Immature natural killer cell (primary cell): ENCODE results near the gene BSN. TPM values are rescaled to one million over a fixed set of nuclear protein-coding genes. Genes with fewer than 3 reads are reported as not detected.

Experiments used
- DNase-seq, 3 donors: peaks; one replicate each; pipeline ENCODE4 v3.0.0; 2022; ENCODE audit warnings: mixed read lengths in 1 of 3
- H3K27ac Mint-ChIP-seq, 6 donors: one replicate each; pipeline ENCODE4 v1.8.0; 2020; ENCODE audit warnings: mixed read lengths in 6 of 6, mild to moderate bottlenecking in 5 of 6, inconsistent platforms in 4 of 6, moderate library complexity in 3 of 6
- H3K27me3 Mint-ChIP-seq, 3 donors: one replicate each; pipeline ENCODE4 v1.8.0; 2020 to 2021; ENCODE audit warnings: low read depth in 3 of 3, mild to moderate bottlenecking in 3 of 3, mixed read lengths in 3 of 3, moderate library complexity in 3 of 3, inconsistent platforms in 1 of 3
- H3K36me3 Mint-ChIP-seq, 3 donors: one replicate each; pipeline ENCODE4 v1.8.0; 2020; ENCODE audit warnings: mixed read lengths in 3 of 3, inconsistent platforms in 2 of 3, mild to moderate bottlenecking in 2 of 3
- H3K4me1 Mint-ChIP-seq, 2 donors: one replicate each; pipeline ENCODE4 v1.8.0; 2020; ENCODE audit warnings: inconsistent platforms in 2 of 2, mild to moderate bottlenecking in 2 of 2, mixed read lengths in 2 of 2, moderate library complexity in 1 of 2
- H3K4me3 Mint-ChIP-seq, 5 donors: one replicate each; pipeline ENCODE4 v1.8.0; 2020; ENCODE audit warnings: mild to moderate bottlenecking in 5 of 5, mixed read lengths in 5 of 5, inconsistent platforms in 3 of 5, moderate library complexity in 3 of 5
- H3K9me3 Mint-ChIP-seq, 6 donors: one replicate each; pipeline ENCODE4 v1.8.0; 2020; ENCODE audit warnings: mild to moderate bottlenecking in 6 of 6, mixed read lengths in 6 of 6, inconsistent platforms in 4 of 6, moderate library complexity in 3 of 6
- polyA plus RNA-seq, 3 donors: library from polyadenylated mRNA; unstranded; fragments of 300-500 nt; fragmentation: Illumina TruSeq; gene quantifications; one replicate each; pipeline ENCODE4 v1.2.3, GENCODE V29; 2021

Gene BSN
- polyA plus RNA-seq, 3 donors from 2014 or later: 0.42 TPM; not detected in 2

- H3K4me1 Mint-ChIP-seq: peaks cover 39 to 43% of the 10 kb centered on the region in 2 donors
These were observed 160.7 kb downstream of the BSN start for GRCh38 chr3:49714728-49715550.

GRCh38 chr3:49715611-49716121, 161.4 kb downstream of the BSN start:
- DNase-seq: no peak
- H3K4me1 Mint-ChIP-seq: peaks cover 43 to 44% of the 10 kb centered on the region in 2 donors
- no peak overlapping the region for H3K4me3 Mint-ChIP-seq
- no peaks in the 10 kb centered on the region for H3K36me3 Mint-ChIP-seq
- no peaks in the 10 kb centered on the region for H3K9me3 Mint-ChIP-seq
- no peak overlapping the region for H3K27ac Mint-ChIP-seq
- H3K27me3 Mint-ChIP-seq: peaks cover 0 to 2% (median 0%) of the 10 kb centered on the region in 3 donors

More at GRCh38 chr3:49714728-49715550, 160.7 kb downstream of the BSN start:
- DNase-seq: no peak
- no peaks in the 10 kb centered on the region for H3K9me3 Mint-ChIP-seq
- H3K4me3 Mint-ChIP-seq: no peak overlapping the region
- H3K27me3 Mint-ChIP-seq: peaks cover 0 to 2% (median 0%) of the 10 kb centered on the region in 3 donors
- H3K36me3 Mint-ChIP-seq: no peaks in the 10 kb centered on the region
- no peak overlapping the region for H3K27ac Mint-ChIP-seq

DNA sequence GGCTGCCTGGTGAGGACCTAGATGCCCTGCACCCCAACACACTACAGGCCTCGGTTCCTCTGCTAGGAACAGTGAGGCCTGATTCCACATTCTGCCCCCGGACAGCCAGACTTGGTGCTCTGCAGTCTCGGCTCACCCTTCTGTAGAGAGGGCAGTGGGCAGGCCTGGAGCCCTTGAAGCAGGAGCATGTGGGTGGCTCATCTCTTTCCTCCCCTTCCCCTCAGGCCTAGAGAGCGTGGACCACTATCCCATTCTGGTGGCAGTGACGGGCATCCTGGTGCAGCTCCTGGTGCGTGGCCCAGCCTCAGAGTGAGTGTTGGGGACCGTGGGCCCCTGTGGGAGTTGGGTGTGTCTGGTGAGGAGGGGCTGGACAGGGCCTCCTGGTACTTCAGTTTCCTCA, 161.9 kb downstream of the BSN start:
- Mint-ChIP-seq H3K9me3 (no peaks in the 10 kb centered on the region), H3K36me3 (no peaks in the 10 kb centered on the region), H3K27me3 (peaks cover 0 to 2% (median 0%) of the 10 kb centered on the region in 3 donors), H3K4me3 (no peak overlapping the region), H3K27ac (no peak overlapping the region), H3K4me1 (peaks cover 38 to 44% of the 10 kb centered on the region in 2 donors)
- no peak for DNase-seq

DNA sequence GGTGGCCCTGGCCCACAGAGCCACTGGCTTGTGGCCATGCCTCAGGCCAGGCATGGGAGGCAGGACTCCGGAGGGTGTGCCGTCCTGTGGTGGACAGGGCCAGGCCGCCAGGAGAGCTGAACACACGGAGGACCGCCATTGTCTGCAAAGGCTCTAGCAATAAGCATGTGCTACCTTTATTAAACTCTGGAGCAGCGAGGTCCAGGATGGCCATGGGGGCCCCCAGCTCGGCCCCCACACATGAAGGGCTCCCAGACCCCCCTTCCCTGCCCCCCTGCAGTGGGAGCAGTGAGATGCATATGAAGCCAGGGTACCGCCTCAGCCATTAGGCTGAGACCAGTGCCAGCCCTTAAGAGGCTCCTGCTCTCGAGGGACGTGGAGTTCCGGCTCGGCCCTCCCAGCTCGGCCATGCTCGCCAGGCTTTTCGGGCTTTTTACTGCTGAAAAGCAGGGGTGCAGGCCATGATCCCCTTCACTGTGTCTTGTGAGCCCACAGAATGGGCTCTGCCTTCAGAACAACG, 162.5 kb downstream of the BSN start:
- Mint-ChIP-seq H3K36me3 (no peaks in the 10 kb centered on the region), H3K4me3 (no peak overlapping the region), H3K4me1 (peaks cover 32 to 41% of the 10 kb centered on the region in 2 donors), H3K27ac (no peak overlapping the region), H3K9me3 (peaks cover 0 to 1% (median 0%) of the 10 kb centered on the region in 6 donors), H3K27me3 (peaks cover 0 to 2% (median 0%) of the 10 kb centered on the region in 3 donors)
- DNase-seq: no peak

- H3K9me3 Mint-ChIP-seq: peaks cover 0 to 1% (median 0%) of the 10 kb centered on the region in 6 donors
- H3K4me3 Mint-ChIP-seq: peak overlapping the region in 4 of 5 donors; percentile 12 to 57 (median 34)
- H3K4me1 Mint-ChIP-seq: peaks cover 26 to 39% of the 10 kb centered on the region in 2 donors
- no peak for DNase-seq
- H3K27ac Mint-ChIP-seq: no peak overlapping the region
- peaks cover 0 to 2% (median 0%) of the 10 kb centered on the region in 3 donors for H3K27me3 Mint-ChIP-seq
- no peaks in the 10 kb centered on the region for H3K36me3 Mint-ChIP-seq
These were observed 163.1 kb downstream of the BSN start for GRCh38 chr3:49717211-49717958.

GRCh38 chr3:49717959-49718857, 163.9 kb downstream of the BSN start:
- Mint-ChIP-seq H3K36me3 (no peaks in the 10 kb centered on the region), H3K4me1 (peaks cover 26 to 41% of the 10 kb centered on the region in 2 donors), H3K9me3 (peaks cover 0 to 1% (median 0%) of the 10 kb centered on the region in 6 donors), H3K27me3 (peaks cover 0 to 6% (median 1%) of the 10 kb centered on the region in 3 donors), H3K27ac (peak overlapping the region in 3 of 6 donors; percentile 73 to 80 (median 77)), H3K4me3 (peak overlapping the region; percentile 89 to 93 (median 92))
- DNase-seq: no peak

- Mint-ChIP-seq H3K4me1 (peaks cover 28 to 43% of the 10 kb centered on the region in 2 donors), H3K9me3 (peaks cover 0 to 1% (median 0%) of the 10 kb centered on the region in 6 donors), H3K27me3 (peaks cover 3 to 8% (median 4%) of the 10 kb centered on the region in 3 donors), H3K4me3 (peak overlapping the region; percentile 89 to 93 (median 92)), H3K27ac (peak overlapping the region in 5 of 6 donors; percentile 24 to 92 (median 77)), H3K36me3 (no peaks in the 10 kb centered on the region)
- DNase-seq: no peak
These were observed 164.6 kb downstream of the BSN start for GRCh38 chr3:49718858-49719213.

DNA sequence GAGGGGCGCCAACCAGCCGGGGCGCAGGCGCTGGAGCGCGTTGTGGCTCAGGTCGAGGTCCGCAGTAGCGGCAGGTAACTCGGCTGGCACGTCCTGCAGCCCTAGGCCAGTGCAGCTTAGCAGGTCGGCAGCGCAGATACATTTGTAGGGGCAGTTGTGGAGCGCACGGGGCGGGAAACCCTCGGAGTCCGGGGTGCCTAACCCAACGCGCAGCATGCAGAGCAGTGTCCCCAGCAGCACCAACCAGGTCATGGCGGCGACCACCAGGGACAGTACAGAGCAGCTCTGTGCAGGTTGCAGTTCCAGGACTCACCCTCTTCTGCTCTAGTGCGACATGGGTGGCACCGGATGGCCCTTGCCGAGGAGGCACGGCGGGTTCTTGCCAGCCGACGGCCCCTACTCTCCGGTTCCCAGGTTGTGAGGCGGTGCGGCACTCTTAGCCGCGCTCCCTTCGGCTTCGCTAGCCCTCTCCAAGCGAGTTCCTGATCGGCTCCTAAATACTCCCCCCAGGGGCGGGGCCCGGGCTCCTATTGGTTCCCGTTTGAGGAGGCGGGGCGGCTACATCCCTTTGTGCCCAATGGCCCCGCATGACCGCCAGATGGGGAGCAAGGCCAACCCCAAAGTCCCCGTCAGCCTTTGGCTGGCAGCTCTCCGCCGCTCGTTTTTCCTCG, 165.1 kb downstream of the BSN start, which contains the start of gene AMIGO3:
TSS of gene AMIGO3 (minus strand) at position 471 of the 671 bp plus-strand sequence. CDS start at position 252, 219 bp downstream.
- Mint-ChIP-seq H3K27me3 (peaks cover 4 to 9% (median 6%) of the 10 kb centered on the region in 3 donors), H3K27ac (peak within 1 kb of the TSS; percentile 73 to 92 (median 80)), H3K4me3 (peak within 1 kb of the TSS; percentile 89 to 93 (median 92)), H3K4me1 (peaks cover 31 to 43% of the 10 kb centered on the region in 2 donors), H3K9me3 (peaks cover 0 to 1% (median 0%) of the 10 kb centered on the region in 6 donors), H3K36me3 (no peaks in the 10 kb centered on the region)
- peak; percentile 89 for DNase-seq

Other genes starting within 250 kb of the BSN start
- gene USP4, start 214.4 kb upstream of the BSN start, polyA plus RNA-seq: 10 to 100 TPM; 52.7 to 84.0 (median 76.1) TPM
- gene GPX1, start 196.1 kb upstream of the BSN start, polyA plus RNA-seq: 100 to 1,000 TPM; 127 to 194 (median 131) TPM
- 1,000 to 10,000 TPM in 1 of 3 donors, 100 to 1,000 TPM in 2; 863 to 1,056 (median 891) TPM for gene RHOA, start 142.5 kb upstream of the BSN start, polyA plus RNA-seq
- gene TCTA, start 142.1 kb upstream of the BSN start, polyA plus RNA-seq: 10 to 100 TPM; 57.3 to 86.2 (median 62.6) TPM
- 1 to 10 TPM; 2.9 to 8.2 (median 4.8) TPM for gene AMT, start 132.0 kb upstream of the BSN start, polyA plus RNA-seq
- 10 to 100 TPM in 1 of 3 donors, 1 to 10 TPM in 2; 3.2 to 11.9 (median 4.2) TPM for gene NICN1, start 125.2 kb upstream of the BSN start, polyA plus RNA-seq
- gene DAG1, start 84.2 kb upstream of the BSN start, polyA plus RNA-seq: 1 to 10 TPM; 3.2 to 6.0 (median 3.7) TPM
- 100 to 1,000 TPM in 2 of 3 donors, 10 to 100 TPM in 1; 88.0 to 130 (median 121) TPM for gene APEH, start 119.9 kb downstream of the BSN start, polyA plus RNA-seq
- 1 to 10 TPM in 1 of 3 donors, under 1 TPM in 1, not detected in 1; 0.19 to 1.3 TPM for gene MST1, start 135.0 kb downstream of the BSN start, polyA plus RNA-seq
- gene RNF123, start 135.1 kb downstream of the BSN start, polyA plus RNA-seq: 10 to 100 TPM in 2 of 3 donors, 1 to 10 TPM in 1; 2.6 to 27.1 (median 11.8) TPM
- 1 to 10 TPM in 2 of 3 donors, not detected in 1; 1.5 to 1.7 TPM for gene AMIGO3, start 165.2 kb downstream of the BSN start, polyA plus RNA-seq
- 10 to 100 TPM; 13.5 to 35.2 (median 32.5) TPM for gene GMPPB, start 169.5 kb downstream of the BSN start, polyA plus RNA-seq
- gene IP6K1, start 232.1 kb downstream of the BSN start, polyA plus RNA-seq: 10 to 100 TPM; 18.2 to 43.6 (median 23.7) TPM
- not detected for gene CDHR4, start 245.4 kb downstream of the BSN start, polyA plus RNA-seq
- 1 to 10 TPM in 1 of 3 donors, not detected in 2; 1.2 TPM for gene INKA1, start 248.8 kb downstream of the BSN start, polyA plus RNA-seq